HEK293 (cell line): ENCODE data around the gene ZBTB20.

Experiments
- CTCF ChIA-PET: fragments of 350-600 bp; formaldehyde crosslinking; extraction: SDS; loops from one replicate; lab custom pipeline; 2021; ENCODE audit warnings: antibody characterized with exemption; lab: Yijun Ruan, JAX
- POLR2A ChIA-PET: fragments of 300-600 bp; formaldehyde crosslinking; extraction: SDS; loops from one replicate; lab custom pipeline; 2020; ENCODE audit warnings: antibody characterized with exemption, inconsistent platforms; lab: Yijun Ruan, JAX
- H3K27ac ChIP-seq: fragments of 200-500 bp; sonication (Bioruptor generic); 2 replicates; pipeline ENCODE4 v1.5.1; 2014; ENCODE audit warnings: low read depth, low read length, control low read depth, inconsistent platforms; ENCODE audit errors: extremely low read depth
- H3K36me3 ChIP-seq, 2 experiments: fragments of 200-500 bp in 1 of 2; sonication (Bioruptor generic) in 1 of 2; 1 replicate in 1 of 2; 2 replicates in 1 of 2; pipeline ENCODE4 v1.5.1; 2014 to 2017; ENCODE audit warnings: inconsistent platforms in 2 of 2, low read length in 2 of 2; ENCODE audit not compliant: control insufficient read depth in 2 of 2, insufficient read depth in 1 of 2
- H3K4me1 ChIP-seq: fragments of 200-500 bp; sonication (Bioruptor generic); 2 replicates; pipeline ENCODE4 v1.5.1; 2014; ENCODE audit warnings: mild to moderate bottlenecking, low read length, inconsistent platforms; ENCODE audit not compliant: control insufficient read depth, insufficient read depth
- H3K4me3 ChIP-seq: 2 replicates; pipeline ENCODE4 v1.5.1; 2011; ENCODE audit warnings: low read depth, mild to moderate bottlenecking, control low read depth, low read length, moderate library complexity
- H3K9me3 ChIP-seq: fragments of 200-500 bp; sonication (Bioruptor generic); 2 replicates; pipeline ENCODE4 v1.5.1; 2014; ENCODE audit warnings: low read depth, low read length, inconsistent platforms; ENCODE audit not compliant: control insufficient read depth, insufficient read depth
- EGR2 ChIP-seq: fragments of 450-650 bp; formaldehyde crosslinking; IDR thresholded peaks from 2 replicates; pipeline ENCODE4 v1.5.1; 2016; ENCODE audit warnings: low read depth, missing biosample characterization, missing genetic modification characterization
- GLIS1 ChIP-seq: fragments of 450-650 bp; formaldehyde crosslinking; IDR thresholded peaks from 2 replicates; pipeline ENCODE4 v1.5.1; 2016; ENCODE audit warnings: missing biosample characterization, missing genetic modification characterization
- KLF10 ChIP-seq: fragments of 450-650 bp; IDR thresholded peaks from 2 replicates; pipeline ENCODE4 v1.5.1; 2018; ENCODE audit warnings: missing biosample characterization, mild to moderate bottlenecking, missing genetic modification characterization
- MYNN ChIP-seq: fragments of 450-650 bp; formaldehyde crosslinking; IDR thresholded peaks from 2 replicates; pipeline ENCODE4 v1.5.1; 2016; ENCODE audit warnings: missing biosample characterization, missing genetic modification characterization, borderline replicate concordance
- PATZ1 ChIP-seq: fragments of 450-650 bp; formaldehyde crosslinking; IDR thresholded peaks from 2 replicates; pipeline ENCODE4 v1.5.1; 2016; ENCODE audit warnings: missing biosample characterization, missing genetic modification characterization
- RBAK ChIP-seq: fragments of 450-650 bp; formaldehyde crosslinking; IDR thresholded peaks from 2 replicates; pipeline ENCODE4 v1.5.1; 2016; ENCODE audit warnings: missing biosample characterization, missing genetic modification characterization
- ZBTB11 ChIP-seq: fragments of 450-650 bp; formaldehyde crosslinking; conservative IDR thresholded peaks from 2 replicates; pipeline ENCODE4 v1.5.1; 2016; ENCODE audit warnings: low read depth, missing biosample characterization, missing genetic modification characterization
- ZFP69B ChIP-seq: fragments of 450-650 bp; formaldehyde crosslinking; IDR thresholded peaks from 2 replicates; pipeline ENCODE4 v1.5.1; 2016; ENCODE audit warnings: missing biosample characterization, missing genetic modification characterization
- ZNF16 ChIP-seq: fragments of 450-650 bp; formaldehyde crosslinking; IDR thresholded peaks from 2 replicates; pipeline ENCODE4 v1.5.1; 2016; ENCODE audit warnings: low read depth, missing biosample characterization, missing genetic modification characterization
- ZNF2 ChIP-seq: fragments of 450-650 bp; formaldehyde crosslinking; IDR thresholded peaks from 2 replicates; pipeline ENCODE4 v1.5.1; 2016; ENCODE audit warnings: missing biosample characterization, missing genetic modification characterization
- ZNF223 ChIP-seq: fragments of 450-650 bp; formaldehyde crosslinking; IDR thresholded peaks from 2 replicates; pipeline ENCODE4 v1.5.1; 2016; ENCODE audit warnings: missing biosample characterization, missing genetic modification characterization
- ZNF274 ChIP-seq, 2 experiments: fragments of 200-500 bp in 1 of 2; fragments of 450-650 bp in 1 of 2; sonication (Bioruptor generic) in 1 of 2; formaldehyde crosslinking in 1 of 2; IDR thresholded peaks; 2 replicates each; pipeline versions ENCODE4 v1.5.1 to v1.6.1; 2014 to 2016; ENCODE audit warnings: borderline replicate concordance in 1 of 2, inconsistent platforms in 1 of 2, low read length in 1 of 2, missing biosample characterization in 1 of 2, missing genetic modification characterization in 1 of 2
- ZNF292 ChIP-seq: fragments of 450-650 bp; formaldehyde crosslinking; IDR thresholded peaks from 2 replicates; pipeline ENCODE4 v1.5.1; 2016; ENCODE audit warnings: low read depth, missing biosample characterization, missing genetic modification characterization, borderline replicate concordance
- ZNF416 ChIP-seq: fragments of 450-650 bp; formaldehyde crosslinking; IDR thresholded peaks from 2 replicates; pipeline ENCODE4 v1.5.1; 2016; ENCODE audit warnings: missing biosample characterization, missing genetic modification characterization
- ZNF473 ChIP-seq: fragments of 450-650 bp; formaldehyde crosslinking; IDR thresholded peaks from 2 replicates; pipeline ENCODE4 v1.5.1; 2017; ENCODE audit warnings: missing biosample characterization, missing genetic modification characterization
- ZNF571 ChIP-seq: fragments of 450-650 bp; formaldehyde crosslinking; IDR thresholded peaks from 2 replicates; pipeline ENCODE4 v1.5.0; 2017; ENCODE audit warnings: missing biosample characterization, missing genetic modification characterization
- ZNF654 ChIP-seq: fragments of 450-650 bp; formaldehyde crosslinking; IDR thresholded peaks from 2 replicates; pipeline ENCODE4 v1.5.1; 2016; ENCODE audit warnings: low read depth, missing biosample characterization, missing genetic modification characterization
- ZNF677 ChIP-seq: fragments of 450-650 bp; IDR thresholded peaks from 2 replicates; pipeline ENCODE4 v1.5.0; 2018; ENCODE audit warnings: missing biosample characterization, mild to moderate bottlenecking, missing genetic modification characterization, moderate library complexity
- ZNF704 ChIP-seq: fragments of 450-650 bp; formaldehyde crosslinking; IDR thresholded peaks from 2 replicates; pipeline ENCODE4 v1.5.1; 2016; ENCODE audit warnings: missing biosample characterization, missing genetic modification characterization
- ZNF843 ChIP-seq: fragments of 450-650 bp; formaldehyde crosslinking; IDR thresholded peaks from 2 replicates; pipeline ENCODE4 v1.5.1; 2016; ENCODE audit warnings: missing biosample characterization, missing genetic modification characterization
- TF ChIP-seq, protein P1 (sequence below): fragments of 450-650 bp; formaldehyde crosslinking; IDR thresholded peaks from 2 replicates; pipeline ENCODE4 v1.5.1; 2016; ENCODE audit warnings: missing biosample characterization, missing genetic modification characterization
- TF ChIP-seq, protein P2 (sequence below): IDR thresholded peaks from 2 replicates; pipeline ENCODE4 v1.6.1; 2011; ENCODE audit warnings: mild to moderate bottlenecking, low read depth, low read length, borderline replicate concordance

ZBTB20 gene

DNA sequence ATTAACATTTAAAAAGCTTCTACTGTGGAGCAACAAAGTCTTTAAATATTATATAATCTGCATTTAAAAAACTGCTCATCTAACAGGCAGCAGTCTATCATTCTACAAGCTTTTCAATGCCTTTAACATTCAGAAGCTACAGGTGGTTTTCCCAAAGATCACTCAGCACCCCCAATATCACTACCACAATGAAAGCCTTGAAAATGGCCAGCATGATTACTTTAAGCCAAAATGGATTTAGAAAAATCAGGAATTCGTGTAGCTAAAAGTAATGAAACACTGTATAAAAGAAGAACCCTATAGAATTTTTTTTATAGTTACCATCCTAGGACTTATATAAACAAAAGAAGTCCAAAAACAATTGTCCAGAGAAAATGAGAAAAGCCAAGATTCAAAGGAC lies 452.8 kb downstream of the ZBTB20 start:
- Histone ChIP-seq H3K4me3 (no peak overlapping the region), H3K9me3 (no peaks in the 10 kb centered on the region), H3K27ac (no peak overlapping the region), H3K4me1 (no peaks in the 10 kb centered on the region), H3K36me3 (no peaks in the 10 kb centered on the region)
- TF ChIP-seq EGR2 (tag by site-specific recombination) = no peak
- TF ChIP-seq ZNF16 (tag by site-specific recombination) = no peak
- TF ChIP-seq ZNF704 (tag by site-specific recombination) = no peak
- TF ChIP-seq, protein P1, sequence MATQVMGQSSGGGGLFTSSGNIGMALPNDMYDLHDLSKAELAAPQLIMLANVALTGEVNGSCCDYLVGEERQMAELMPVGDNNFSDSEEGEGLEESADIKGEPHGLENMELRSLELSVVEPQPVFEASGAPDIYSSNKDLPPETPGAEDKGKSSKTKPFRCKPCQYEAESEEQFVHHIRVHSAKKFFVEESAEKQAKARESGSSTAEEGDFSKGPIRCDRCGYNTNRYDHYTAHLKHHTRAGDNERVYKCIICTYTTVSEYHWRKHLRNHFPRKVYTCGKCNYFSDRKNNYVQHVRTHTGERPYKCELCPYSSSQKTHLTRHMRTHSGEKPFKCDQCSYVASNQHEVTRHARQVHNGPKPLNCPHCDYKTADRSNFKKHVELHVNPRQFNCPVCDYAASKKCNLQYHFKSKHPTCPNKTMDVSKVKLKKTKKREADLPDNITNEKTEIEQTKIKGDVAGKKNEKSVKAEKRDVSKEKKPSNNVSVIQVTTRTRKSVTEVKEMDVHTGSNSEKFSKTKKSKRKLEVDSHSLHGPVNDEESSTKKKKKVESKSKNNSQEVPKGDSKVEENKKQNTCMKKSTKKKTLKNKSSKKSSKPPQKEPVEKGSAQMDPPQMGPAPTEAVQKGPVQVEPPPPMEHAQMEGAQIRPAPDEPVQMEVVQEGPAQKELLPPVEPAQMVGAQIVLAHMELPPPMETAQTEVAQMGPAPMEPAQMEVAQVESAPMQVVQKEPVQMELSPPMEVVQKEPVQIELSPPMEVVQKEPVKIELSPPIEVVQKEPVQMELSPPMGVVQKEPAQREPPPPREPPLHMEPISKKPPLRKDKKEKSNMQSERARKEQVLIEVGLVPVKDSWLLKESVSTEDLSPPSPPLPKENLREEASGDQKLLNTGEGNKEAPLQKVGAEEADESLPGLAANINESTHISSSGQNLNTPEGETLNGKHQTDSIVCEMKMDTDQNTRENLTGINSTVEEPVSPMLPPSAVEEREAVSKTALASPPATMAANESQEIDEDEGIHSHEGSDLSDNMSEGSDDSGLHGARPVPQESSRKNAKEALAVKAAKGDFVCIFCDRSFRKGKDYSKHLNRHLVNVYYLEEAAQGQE (tag by site-specific recombination) = no peak
- no peak for TF ChIP-seq KLF10 (tag by site-specific recombination)
- TF ChIP-seq ZBTB11 = no peak
- ChIA-PET POLR2A (no interaction called here), CTCF (no interaction called here)

- no peak for TF ChIP-seq ZNF223 (tag by site-specific recombination)
- TF ChIP-seq ZNF292 (tag by site-specific recombination) = no peak
- no peak for TF ChIP-seq RBAK (tag by site-specific recombination)
- no peak for TF ChIP-seq ZNF274 (IDR thresholded peaks at IDR 0.05; ENCODE audit: low read length)
- no peak for TF ChIP-seq ZNF274 (tag by site-specific recombination; IDR thresholded peaks at IDR 0.05; ENCODE audit: borderline replicate concordance)
- no peak for TF ChIP-seq GLIS1 (tag by site-specific recombination)
- no peak for TF ChIP-seq ZNF2 (tag by site-specific recombination)
- no peak for TF ChIP-seq ZNF571 (tag by site-specific recombination)
- no peak for TF ChIP-seq PATZ1 (tag by site-specific recombination)
- no peak for TF ChIP-seq ZNF843 (tag by site-specific recombination)
- TF ChIP-seq, protein P2, sequence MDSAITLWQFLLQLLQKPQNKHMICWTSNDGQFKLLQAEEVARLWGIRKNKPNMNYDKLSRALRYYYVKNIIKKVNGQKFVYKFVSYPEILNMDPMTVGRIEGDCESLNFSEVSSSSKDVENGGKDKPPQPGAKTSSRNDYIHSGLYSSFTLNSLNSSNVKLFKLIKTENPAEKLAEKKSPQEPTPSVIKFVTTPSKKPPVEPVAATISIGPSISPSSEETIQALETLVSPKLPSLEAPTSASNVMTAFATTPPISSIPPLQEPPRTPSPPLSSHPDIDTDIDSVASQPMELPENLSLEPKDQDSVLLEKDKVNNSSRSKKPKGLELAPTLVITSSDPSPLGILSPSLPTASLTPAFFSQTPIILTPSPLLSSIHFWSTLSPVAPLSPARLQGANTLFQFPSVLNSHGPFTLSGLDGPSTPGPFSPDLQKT = no peak
- no peak for TF ChIP-seq ZNF677 (tag by site-specific recombination)
- TF ChIP-seq ZNF473 = no peak
- no peak for TF ChIP-seq MYNN (tag by site-specific recombination)
- TF ChIP-seq ZNF654 = no peak
- no peak for TF ChIP-seq ZNF416 (tag by site-specific recombination)
- TF ChIP-seq ZFP69B (tag by site-specific recombination) = no peak
Observed at GRCh38 chr3:114691871-114692270, 455.2 kb downstream of the ZBTB20 start.

More at GRCh38 chr3:114691871-114692270, 455.2 kb downstream of the ZBTB20 start:
- POLR2A ChIA-PET = no interaction called here
- H3K9me3 ChIP-seq = no peaks in the 10 kb centered on the region
- H3K36me3 ChIP-seq = no peaks in the 10 kb centered on the region
- no peaks in the 10 kb centered on the region for H3K4me1 ChIP-seq
- CTCF ChIA-PET = interaction anchor here (0.6 kb wide), 1 partner anchor 544 kb away, joined by 3 read pairs; no protein-coding TSS in a partner anchor
- no peak overlapping the region for H3K27ac ChIP-seq
- no peak overlapping the region for H3K4me3 ChIP-seq
